HepG2 (cell line): Measurements from ENCODE around the gene NT5M. TPM values are rescaled to one million over a fixed set of nuclear protein-coding genes. Genes with fewer than 3 reads are reported as not detected.

Experiments used
- ATAC-seq: fragments of 200-7000 bp; cut with Tn5 transposase; 3 replicates; pipeline ENCODE4 v1.9.1; 2020; ENCODE audit warnings: mild to moderate bottlenecking, moderate library complexity
- BruUV-seq: library from RNA; stranded (reverse); fragments of 400-500 nt; replicated peaks from 2 replicates; lab custom pipeline; 2021; lab: Mats Ljungman, UMichigan
- CTCF ChIA-PET: fragments of 300-600 bp; formaldehyde crosslinking; extraction: SDS; loops from one replicate; lab custom pipeline; 2021; ENCODE audit warnings: low total read pairs, inconsistent platforms, low intra/inter-chr PET ratio; lab: Yijun Ruan, JAX
- POLR2A ChIA-PET: fragments of 350-600 bp; sonication (Branson Sonifier 250); formaldehyde crosslinking; loops from one replicate; lab custom pipeline; 2020; ENCODE audit warnings: antibody characterized with exemption, inconsistent platforms; lab: Yijun Ruan, JAX
- DNase-seq: peaks from one replicate; pipeline ENCODE4 v3.0.0-alpha.2; 2015; ENCODE audit warnings: low spot score
- FAIRE-seq: peaks from 3 replicates; lab custom pipeline; 2011; peaks lifted over from hg19 to GRCh38; lab: Jason Lieb, UNC
- H2AFZ ChIP-seq: one replicate; pipeline ENCODE4 v1.6.1; 2011; ENCODE audit warnings: low read length, inconsistent platforms
- H3K27ac ChIP-seq: fragments of 300-600 bp; 3 replicates; pipeline ENCODE4 v1.8.0; 2011; ENCODE audit warnings: mixed run types, mild to moderate bottlenecking, mixed read lengths, low read length, inconsistent platforms; ENCODE audit not compliant: insufficient read depth; ENCODE audit errors: extremely low read length
- H3K27me3 ChIP-seq, 2 experiments: fragments of 200-600 bp in 1 of 2; 2 replicates in 1 of 2; 3 replicates in 1 of 2; pipeline versions ENCODE4 v1.6.0 to v1.8.0; 2011; ENCODE audit warnings: low read length in 2 of 2, mild to moderate bottlenecking in 2 of 2, moderate library complexity in 2 of 2, inconsistent platforms in 1 of 2; ENCODE audit not compliant: insufficient read depth in 2 of 2, control insufficient read depth in 1 of 2
- H3K36me3 ChIP-seq, 2 experiments: fragments of 200-600 bp in 1 of 2; replicated peaks in 1 of 2; 2 replicates in 1 of 2; 3 replicates in 1 of 2; pipeline versions ENCODE4 v1.5.1 to v1.8.0; 2011; ENCODE audit warnings: low read length in 2 of 2, inconsistent platforms in 1 of 2; ENCODE audit not compliant: insufficient read depth in 2 of 2, control insufficient read depth in 1 of 2
- H3K4me1 ChIP-seq: 2 replicates; pipeline ENCODE4 v1.5.1; 2012; ENCODE audit warnings: low read length, inconsistent platforms; ENCODE audit not compliant: insufficient read depth
- H3K4me2 ChIP-seq: 2 replicates; pipeline ENCODE4 v1.6.0; 2011; ENCODE audit warnings: low read depth, low read length, inconsistent platforms
- H3K4me3 ChIP-seq, 3 experiments: fragments of 200-600 bp in 1 of 3; sonication (generic), shearing (Covaris generic) in 1 of 3; replicated peaks in 1 of 3; 2 replicates each; pipeline ENCODE4 v1.5.1; 2011 to 2016; ENCODE audit warnings: low read length in 3 of 3, inconsistent platforms in 2 of 3, low read depth in 2 of 3, mild to moderate bottlenecking in 2 of 3, control low read depth in 1 of 3, mixed read lengths in 1 of 3; ENCODE audit not compliant: insufficient read depth in 1 of 3
- H3K79me2 ChIP-seq: one replicate; pipeline ENCODE4 v1.6.1; 2011; ENCODE audit warnings: low read length, inconsistent platforms; ENCODE audit not compliant: insufficient read depth
- H3K9ac ChIP-seq: 2 replicates; pipeline ENCODE4 v1.6.0; 2011; ENCODE audit warnings: mild to moderate bottlenecking, low read depth, low read length, inconsistent platforms; ENCODE audit not compliant: insufficient read depth
- H3K9me3 ChIP-seq: 2 replicates; pipeline ENCODE4 v1.5.1; 2012; ENCODE audit warnings: mild to moderate bottlenecking, low read length
- H4K20me1 ChIP-seq: 2 replicates; pipeline ENCODE4 v1.6.0; 2011; ENCODE audit warnings: inconsistent platforms, mild to moderate bottlenecking, low read length, moderate library complexity; ENCODE audit not compliant: insufficient read depth
- CEBPG ChIP-seq: IDR thresholded peaks from 2 replicates; pipeline ENCODE4 v1.6.1; 2016
- NFYB ChIP-seq: sonication (generic); formaldehyde crosslinking; IDR thresholded peaks from 2 replicates; pipeline ENCODE4 v1.4.0; 2020; ENCODE audit warnings: missing genetic modification reagents
- NFYC ChIP-seq: IDR thresholded peaks from 2 replicates; pipeline ENCODE4 v1.6.1; 2016; ENCODE audit warnings: missing genetic modification reagents, missing compliant biosample characterization
- ZNF326 ChIP-seq: sonication (generic); formaldehyde crosslinking; IDR thresholded peaks from 2 replicates; pipeline ENCODE4 v1.4.0; 2020; ENCODE audit warnings: missing genetic modification reagents, borderline replicate concordance
- WGBS: methylation state at CpG from one replicate; pipeline ENCODE4 v1.1.6; 2017; ENCODE audit warnings: low lambda C conversion rate; 5-methylcytosine and 5-hydroxymethylcytosine counted together
- in situ Hi-C: cut with HindIII; loops from 2 replicates; pipeline ENCODE4 v1.10.0; 2017; ENCODE audit warnings: low pct_unique_long_range_greater_than_20kb; ENCODE audit not compliant: extremely low pct_ligation_motif_present
- intact Hi-C: fragments of 100-400 bp; cut with micrococcal nuclease; formaldehyde crosslinking; loops from one replicate; pipeline ENCODE4 v1.10.0; 2022; ENCODE audit not compliant: unreplicated experiment
- polyA plus RNA-seq, 8 experiments: library from polyadenylated mRNA; depleted of rRNA in 3 of 8; stranded (reverse) in 7 of 8; unstranded in 1 of 8; fragments of >200 nt; fragmentation: Illumina TruSeq in 4 of 8; extraction: Trizol in 4 of 8; gene quantifications; 2 replicates each; pipeline versions ENCODE4 v1.2.1 to v1.2.3, GENCODE V29; 2011 to 2016; ENCODE audit warnings: low read depth in 4 of 8, missing spikeins in 1 of 8, mixed read lengths in 1 of 8; ENCODE audit not compliant: insufficient read depth in 1 of 8
- total RNA-seq, 5 experiments: library from RNA; depleted of rRNA; stranded (reverse); fragments of >200 nt; fragmentation: Illumina TruSeq; extraction: Trizol; gene quantifications; 2 replicates each; pipeline ENCODE4 v1.2.3, GENCODE V29; 2016; ENCODE audit warnings: low read depth in 1 of 5
- TF ChIP-seq, protein P1 (sequence below): IDR thresholded peaks from 2 replicates; pipeline ENCODE4 v1.6.1; 2016; ENCODE audit warnings: low read depth, control low read depth

The NT5M gene
- total and polyA plus RNA-seq, 2 of the 13 experiments (the other 11 are each of a cell fraction or from before 2014, with no cell fraction given) = 0.55 to 0.78 TPM

DNA sequence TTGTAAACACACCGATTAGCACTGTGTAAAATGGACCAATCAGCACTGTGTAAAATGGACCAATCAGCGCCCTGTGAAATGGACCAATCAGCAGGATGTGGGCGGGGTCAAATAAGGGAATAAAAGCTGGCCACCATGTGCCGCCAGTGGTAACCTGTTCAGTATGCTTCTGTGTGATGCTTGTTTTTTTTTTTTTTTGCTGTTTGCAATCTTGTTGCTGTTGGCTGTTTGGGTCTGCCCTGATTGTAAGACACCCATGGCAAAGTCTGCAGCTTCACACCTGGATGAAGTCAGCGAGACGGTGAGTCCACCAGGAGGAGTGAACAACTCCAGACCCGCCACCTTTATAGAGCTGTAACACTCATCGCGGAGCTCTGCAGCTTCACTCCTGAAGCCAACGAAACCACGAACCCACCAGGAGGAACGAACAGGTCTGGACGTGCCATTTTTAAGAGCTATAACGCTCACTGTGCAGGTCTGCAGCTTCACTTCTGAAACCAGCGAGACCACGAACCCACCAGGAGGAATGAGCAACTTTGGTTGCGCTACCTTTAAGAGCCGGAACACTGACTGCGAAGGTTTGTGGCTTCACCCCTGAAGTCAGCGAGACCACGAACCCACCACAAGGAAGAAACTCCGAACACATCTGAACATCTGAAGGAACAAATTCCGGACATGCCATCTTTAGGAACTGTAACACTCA, 88.6 kb downstream of the NT5M start:
- Histone ChIP-seq H3K4me1 (peaks cover 19% of the 10 kb centered on the region), H3K27me3 (peaks cover 1 to 16% of the 10 kb centered on the region in 2 experiments; a peak in 4 of 5 replicates), H4K20me1 (no peaks in the 10 kb centered on the region), H3K4me2 (no peak overlapping the region), H3K4me3 (no peak overlapping the region), H3K27ac (no peak overlapping the region), H3K79me2 (no peaks in the 10 kb centered on the region), H2AFZ (no peak overlapping the region), H3K9me3 (no peaks in the 10 kb centered on the region), H3K36me3 (no peaks in the 10 kb centered on the region)
- 76% methylated on average over 23 of the region's 23 CpGs for WGBS
- intact Hi-C loops = no loop called here
- ChIA-PET POLR2A (interaction anchor here (0.9 to 2.1 kb wide), 3 partner anchors 14 to 104 kb away, joined by 3 to 4 read pairs (median 4); partner anchors contain the start of gene RASD1), CTCF (no interaction called here)
- BruUV-seq = no TSS peak
- no peak for FAIRE-seq
- no peak for DNase-seq
- TF ChIP-seq ZNF326 (CRISPR knock-in tag) = no peak
- peak; percentile 79 for TF ChIP-seq NFYB (CRISPR knock-in tag)
- peak; percentile 65 for TF ChIP-seq NFYC (CRISPR knock-in tag)
- TF ChIP-seq, all 625 proteins: peak for 2
- in situ Hi-C loops = no loop called here
- H3K9ac ChIP-seq = no peak overlapping the region
- no peak for ATAC-seq

DNA sequence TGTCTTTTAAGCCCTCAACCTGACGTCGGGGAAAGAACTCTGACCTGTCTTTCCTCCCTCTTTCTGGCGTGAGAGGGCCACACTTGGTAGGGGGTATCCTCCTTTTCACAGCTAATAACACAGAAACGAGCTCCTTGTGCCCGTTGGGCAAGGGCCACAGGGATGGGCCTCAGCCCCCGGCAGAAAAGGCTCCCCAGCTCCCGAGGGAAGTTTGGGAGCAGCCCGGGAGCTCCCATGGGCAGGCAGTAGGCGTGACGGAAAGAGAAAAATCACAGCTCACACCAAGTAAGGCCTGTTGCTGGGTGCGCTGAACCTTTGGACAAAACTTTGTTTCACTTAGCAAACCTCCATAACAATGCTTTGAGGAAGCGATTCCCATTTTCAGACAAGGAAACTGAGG, 90.8 kb downstream of the NT5M start:
- no TSS peak for BruUV-seq
- WGBS = 38% methylated on average over 12 of the region's 12 CpGs
- Histone ChIP-seq H3K9me3 (no peaks in the 10 kb centered on the region), H3K27me3 (peaks cover 1 to 22% of the 10 kb centered on the region in 2 experiments; a peak in 4 of 5 replicates), H4K20me1 (no peaks in the 10 kb centered on the region), H3K4me1 (peaks cover 12% of the 10 kb centered on the region), H3K9ac (no peak overlapping the region), H3K4me3 (no peak overlapping the region), H3K27ac (no peak overlapping the region), H2AFZ (no peak overlapping the region), H3K36me3 (no peaks in the 10 kb centered on the region), H3K79me2 (no peaks in the 10 kb centered on the region), H3K4me2 (no peak overlapping the region)
- TF ChIP-seq CEBPG = no peak
- TF ChIP-seq, protein P1, sequence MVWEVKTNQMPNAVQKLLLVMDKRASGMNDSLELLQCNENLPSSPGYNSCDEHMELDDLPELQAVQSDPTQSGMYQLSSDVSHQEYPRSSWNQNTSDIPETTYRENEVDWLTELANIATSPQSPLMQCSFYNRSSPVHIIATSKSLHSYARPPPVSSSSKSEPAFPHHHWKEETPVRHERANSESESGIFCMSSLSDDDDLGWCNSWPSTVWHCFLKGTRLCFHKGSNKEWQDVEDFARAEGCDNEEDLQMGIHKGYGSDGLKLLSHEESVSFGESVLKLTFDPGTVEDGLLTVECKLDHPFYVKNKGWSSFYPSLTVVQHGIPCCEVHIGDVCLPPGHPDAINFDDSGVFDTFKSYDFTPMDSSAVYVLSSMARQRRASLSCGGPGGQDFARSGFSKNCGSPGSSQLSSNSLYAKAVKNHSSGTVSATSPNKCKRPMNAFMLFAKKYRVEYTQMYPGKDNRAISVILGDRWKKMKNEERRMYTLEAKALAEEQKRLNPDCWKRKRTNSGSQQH (CRISPR knock-in tag) = no peak
- DNase-seq (no peak), ATAC-seq (no peak), FAIRE-seq (no peak)
- POLR2A ChIA-PET = interaction anchor here (2.1 kb wide), 1 partner anchor 102 kb away, joined by 4 read pairs; the partner anchor contains the start of gene RASD1
- CTCF ChIA-PET = no interaction called here
- in situ Hi-C loops = no loop called here
- intact Hi-C loops = no loop called here
